Measurements from ENCODE around the gene PAPPA2.

The PAPPA2 gene

GRCh38 chr1:176858433-176858916, 395.5 kb downstream of the PAPPA2 start:
- Histone ChIP-seq H3K9me3 (ENCODE audit: insufficient read depth, low read length) (no peaks in the 10 kb centered on the region), H3K27me3 (ENCODE audit: low read depth, low read length) (peaks cover 31% of the 10 kb centered on the region; the same call in 1 of the 2 replicates), H2AFZ (ENCODE audit: low read depth, low read length) (no peak overlapping the region), H3K36me3 (replicated peaks; ENCODE audit: low read depth, low read length) (no peaks in the 10 kb centered on the region), H3K27ac (ENCODE audit: low read length) (no peak overlapping the region), H3K4me2 (ENCODE audit: low read length) (no peak overlapping the region), H3K9ac (ENCODE audit: low read length) (no peak overlapping the region), H3K4me1 (ENCODE audit: low read length) (no peaks in the 10 kb centered on the region), H4K20me1 (ENCODE audit: insufficient read depth, low read length) (no peaks in the 10 kb centered on the region), H3K4me3 (ENCODE audit: low read length) (no peak overlapping the region), H3K79me2 (ENCODE audit: low read length) (no peaks in the 10 kb centered on the region)
- TF ChIP-seq EZH2phosphoT487 (IDR thresholded peaks at IDR 0.05; ENCODE audit: low read depth): no peak
- TF ChIP-seq CTCF (IDR thresholded peaks at IDR 0.05; ENCODE audit: low read depth, low read length): no peak

- Histone ChIP-seq H2AFZ (ENCODE audit: low read depth, low read length) (no peak overlapping the region), H4K20me1 (ENCODE audit: insufficient read depth, low read length) (no peaks in the 10 kb centered on the region), H3K9me3 (ENCODE audit: insufficient read depth, low read length) (no peaks in the 10 kb centered on the region), H3K4me2 (ENCODE audit: low read length) (no peak overlapping the region), H3K27me3 (ENCODE audit: low read depth, low read length) (peaks cover 37% of the 10 kb centered on the region), H3K9ac (ENCODE audit: low read length) (no peak overlapping the region), H3K27ac (ENCODE audit: low read length) (no peak overlapping the region), H3K36me3 (replicated peaks; ENCODE audit: low read depth, low read length) (no peaks in the 10 kb centered on the region), H3K4me1 (ENCODE audit: low read length) (no peaks in the 10 kb centered on the region), H3K79me2 (ENCODE audit: low read length) (no peaks in the 10 kb centered on the region), H3K4me3 (ENCODE audit: low read length) (no peak overlapping the region)
- TF ChIP-seq CTCF (IDR thresholded peaks at IDR 0.05; ENCODE audit: low read depth, low read length) (no peak), EZH2phosphoT487 (IDR thresholded peaks at IDR 0.05; ENCODE audit: low read depth) (no peak)
Observed at GRCh38 chr1:176863613-176864012, 400.6 kb downstream of the PAPPA2 start.

GRCh38 chr1:176864211-176864610, 401.2 kb downstream of the PAPPA2 start:
- Histone ChIP-seq H3K4me2 (ENCODE audit: low read length) (no peak overlapping the region), H4K20me1 (ENCODE audit: insufficient read depth, low read length) (no peaks in the 10 kb centered on the region), H2AFZ (ENCODE audit: low read depth, low read length) (no peak overlapping the region), H3K9ac (ENCODE audit: low read length) (no peak overlapping the region), H3K4me1 (ENCODE audit: low read length) (no peaks in the 10 kb centered on the region), H3K36me3 (replicated peaks; ENCODE audit: low read depth, low read length) (no peaks in the 10 kb centered on the region), H3K79me2 (ENCODE audit: low read length) (no peaks in the 10 kb centered on the region), H3K27ac (ENCODE audit: low read length) (no peak overlapping the region), H3K9me3 (ENCODE audit: insufficient read depth, low read length) (no peaks in the 10 kb centered on the region), H3K4me3 (ENCODE audit: low read length) (no peak overlapping the region), H3K27me3 (ENCODE audit: low read depth, low read length) (peaks cover 38% of the 10 kb centered on the region)
- TF ChIP-seq EZH2phosphoT487 (IDR thresholded peaks at IDR 0.05; ENCODE audit: low read depth): no peak
- TF ChIP-seq CTCF (IDR thresholded peaks at IDR 0.05; ENCODE audit: low read depth, low read length): no peak

- no peaks in the 10 kb centered on the region for H3K36me3 ChIP-seq (replicated peaks; ENCODE audit: low read depth, low read length)
- no peak overlapping the region for H3K27ac ChIP-seq (ENCODE audit: low read length)
- H3K4me1 ChIP-seq (ENCODE audit: low read length): no peaks in the 10 kb centered on the region
- no peaks in the 10 kb centered on the region for H3K79me2 ChIP-seq (ENCODE audit: low read length)
- H3K9ac ChIP-seq (ENCODE audit: low read length): no peak overlapping the region
- H3K9me3 ChIP-seq (ENCODE audit: insufficient read depth, low read length): no peaks in the 10 kb centered on the region
- TF ChIP-seq EZH2phosphoT487 (IDR thresholded peaks at IDR 0.05; ENCODE audit: low read depth) (no peak), CTCF (IDR thresholded peaks at IDR 0.05; ENCODE audit: low read depth, low read length) (no peak)
- H2AFZ ChIP-seq (ENCODE audit: low read depth, low read length): no peak overlapping the region
- no peak overlapping the region for H3K4me3 ChIP-seq (ENCODE audit: low read length)
- H3K27me3 ChIP-seq (ENCODE audit: low read depth, low read length): peaks cover 46% of the 10 kb centered on the region
- H3K4me2 ChIP-seq (ENCODE audit: low read length): no peak overlapping the region
- H4K20me1 ChIP-seq (ENCODE audit: insufficient read depth, low read length): no peaks in the 10 kb centered on the region
Observed at GRCh38 chr1:176866011-176866714, 403.2 kb downstream of the PAPPA2 start.

All from OCI-LY3 (cell line).